HG03139 (cell line): Measurements from ENCODE around the gene CACNA2D1.

Experiments used
- ATAC-seq: cut with Tn5 transposase; IDR thresholded peaks from one replicate; pipeline ENCODE4 v1.9.1; 2021; ENCODE audit not compliant: unreplicated experiment

CACNA2D1 gene

DNA sequence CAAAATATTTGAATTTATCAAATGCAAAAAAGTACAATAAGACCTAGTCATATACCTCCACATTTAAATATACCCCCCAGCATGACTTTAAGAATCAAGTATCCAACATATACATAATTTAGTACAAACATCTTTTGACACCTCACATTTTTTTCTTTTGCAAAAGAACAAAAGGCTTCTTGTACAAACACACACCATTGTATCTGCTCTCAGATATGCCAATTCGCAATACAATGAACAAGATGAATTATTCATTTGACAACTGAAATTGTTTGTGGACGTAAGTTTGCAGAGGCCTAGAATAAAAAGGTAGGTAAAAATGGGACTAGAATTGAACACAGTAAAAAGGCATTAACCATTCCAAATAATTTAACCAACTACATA, 154.4 kb downstream of the CACNA2D1 start:
- no peak for ATAC-seq

DNA sequence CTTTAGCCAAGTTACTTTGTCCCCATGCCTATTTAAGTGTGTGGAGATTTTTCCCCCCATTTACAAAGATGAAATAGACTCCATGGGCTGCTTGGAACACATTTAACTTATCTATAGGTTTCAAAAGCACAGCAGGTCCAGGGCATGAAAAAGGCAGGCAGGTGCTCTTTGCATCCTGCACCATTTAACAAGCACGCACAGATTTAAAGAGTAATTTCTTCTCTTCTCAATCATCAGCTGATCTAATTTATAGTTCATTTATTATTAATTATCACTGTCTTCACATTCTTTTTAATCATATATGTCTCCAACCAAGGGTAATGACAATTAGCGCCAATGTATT, 156.8 kb downstream of the CACNA2D1 start:
- ATAC-seq = no peak

DNA sequence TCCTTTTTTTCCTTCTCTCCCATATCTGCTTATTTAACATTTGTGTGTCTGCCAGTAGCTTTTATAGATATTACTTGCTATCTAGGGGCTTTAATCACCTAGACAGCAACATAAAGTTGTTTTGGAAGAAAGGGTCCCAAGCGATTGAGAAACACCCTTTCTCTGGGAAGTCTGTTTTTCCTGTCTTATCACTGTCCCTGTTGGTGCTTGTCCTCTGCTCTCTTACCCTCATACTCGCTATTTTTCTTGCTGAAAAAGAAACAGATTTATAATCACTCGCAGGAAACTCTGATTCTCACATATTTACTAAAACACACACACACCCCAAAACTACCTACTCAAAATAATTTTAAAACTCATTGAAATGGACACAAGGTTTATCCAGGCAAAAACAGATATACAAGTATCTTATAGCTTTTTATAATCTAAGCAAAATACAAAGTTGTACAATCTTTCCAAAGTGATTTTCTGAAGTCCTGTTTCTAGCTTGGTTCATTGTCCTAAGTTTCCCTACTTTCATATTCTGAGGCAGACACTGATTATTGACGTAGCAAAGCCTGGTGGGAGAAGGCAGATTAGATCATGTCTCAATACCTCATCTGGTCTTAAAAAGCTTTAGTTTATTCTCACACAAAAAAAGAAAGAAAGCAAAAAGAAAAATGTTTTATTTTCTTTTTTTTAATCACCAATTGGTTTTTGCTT, 157.3 kb downstream of the CACNA2D1 start:
- no peak for ATAC-seq

DNA sequence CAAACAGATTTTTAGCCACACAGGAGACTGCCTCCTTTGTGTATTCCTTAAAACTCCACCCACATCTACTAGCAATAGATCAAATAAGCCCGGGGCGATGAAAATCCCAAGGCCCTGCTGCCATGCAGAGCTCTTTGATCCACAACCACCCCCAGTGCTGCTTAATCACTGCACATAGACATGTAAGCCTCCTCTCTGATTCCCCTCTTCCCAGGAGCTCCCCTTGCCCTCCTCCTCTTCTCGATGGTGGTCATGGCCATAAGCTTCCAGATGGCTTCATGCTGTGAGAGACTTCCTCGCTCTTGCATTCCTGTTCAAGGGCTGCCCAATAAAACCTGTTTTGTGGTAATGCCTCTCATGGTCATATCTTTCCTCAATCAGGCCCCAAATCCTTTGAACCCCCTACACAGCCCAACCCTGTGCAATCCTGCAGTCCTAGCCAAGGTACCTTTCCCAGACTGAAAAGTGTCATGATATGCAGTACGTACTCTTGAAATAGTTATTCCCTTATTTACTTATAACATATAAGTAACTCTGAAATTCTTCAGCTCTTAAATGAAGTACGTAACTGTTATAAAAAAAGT, 158.5 kb downstream of the CACNA2D1 start:
- no peak for ATAC-seq

DNA sequence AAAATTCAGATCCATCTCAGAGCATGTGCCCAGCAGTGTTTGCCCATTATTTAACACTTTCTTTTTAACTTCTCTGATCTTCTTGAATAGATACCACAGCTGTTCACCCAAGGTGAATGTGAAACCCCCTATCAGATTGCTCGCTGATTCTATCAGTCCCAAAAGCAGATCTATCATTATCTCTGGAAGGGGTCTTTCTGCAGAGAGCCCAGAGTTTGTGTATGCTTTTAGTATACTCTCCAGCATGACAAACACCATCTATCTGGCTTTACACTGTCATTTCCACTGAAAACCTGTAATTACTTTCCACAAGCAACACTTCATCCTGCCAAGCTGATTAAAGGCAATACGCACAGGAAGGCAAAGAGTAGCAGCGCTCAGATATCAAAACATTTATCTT, 168.2 kb downstream of the CACNA2D1 start:
- ATAC-seq = no peak

DNA sequence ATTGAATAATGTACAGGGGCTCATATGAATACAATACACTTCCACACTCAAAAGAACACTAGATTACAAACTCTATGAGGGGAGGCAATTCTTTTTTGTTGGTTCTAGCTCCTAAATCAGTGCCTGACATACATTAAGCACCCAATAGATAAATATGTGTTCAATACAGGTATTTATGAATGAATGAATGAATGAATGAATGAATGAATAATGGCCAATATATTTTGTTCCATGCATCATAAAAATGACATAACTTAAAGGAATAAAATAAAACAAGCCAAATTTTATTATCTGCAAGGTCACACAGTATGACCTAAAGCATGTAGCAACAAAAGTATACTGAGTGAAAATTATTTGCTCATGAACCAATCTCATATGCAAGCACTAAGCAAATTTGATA, 168.9 kb downstream of the CACNA2D1 start:
- no peak for ATAC-seq

DNA sequence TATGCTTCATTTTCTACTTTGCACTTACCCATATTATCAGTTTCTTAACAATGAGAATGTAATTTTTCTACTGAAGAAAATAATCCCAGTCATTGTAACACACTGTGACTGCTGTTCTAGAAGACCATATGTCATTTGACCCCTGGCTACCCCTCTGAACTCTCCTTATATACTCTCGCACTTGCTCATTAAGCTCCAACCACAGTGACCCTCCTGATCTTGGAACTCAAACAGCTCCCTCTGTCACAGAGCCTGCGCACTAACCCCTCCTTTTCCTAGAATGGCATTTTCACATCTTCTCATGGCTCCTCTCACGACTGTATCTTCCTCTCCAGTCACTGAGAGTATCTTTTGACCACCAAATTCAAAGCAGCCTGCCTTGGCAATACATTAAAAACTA, 169.7 kb downstream of the CACNA2D1 start:
- no peak for ATAC-seq

DNA sequence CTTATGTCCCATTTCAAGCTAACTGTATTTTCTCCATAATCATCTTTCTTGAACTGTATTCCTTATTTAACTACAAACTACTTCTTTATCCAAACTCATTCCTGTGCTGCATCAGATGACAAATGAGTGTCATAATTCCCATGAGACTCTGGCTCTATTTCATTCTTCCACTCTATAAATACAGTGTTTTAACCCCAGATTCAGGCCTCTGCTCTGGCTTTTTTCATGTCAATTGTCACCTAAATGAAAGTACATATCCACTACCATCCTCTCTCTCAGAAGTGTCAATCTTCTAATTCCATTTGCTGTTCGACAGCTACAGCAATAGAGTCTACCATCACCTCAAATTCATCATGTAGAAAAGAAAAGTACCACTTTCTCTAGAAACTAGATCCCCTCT, 172.7 kb downstream of the CACNA2D1 start:
- no peak for ATAC-seq

DNA sequence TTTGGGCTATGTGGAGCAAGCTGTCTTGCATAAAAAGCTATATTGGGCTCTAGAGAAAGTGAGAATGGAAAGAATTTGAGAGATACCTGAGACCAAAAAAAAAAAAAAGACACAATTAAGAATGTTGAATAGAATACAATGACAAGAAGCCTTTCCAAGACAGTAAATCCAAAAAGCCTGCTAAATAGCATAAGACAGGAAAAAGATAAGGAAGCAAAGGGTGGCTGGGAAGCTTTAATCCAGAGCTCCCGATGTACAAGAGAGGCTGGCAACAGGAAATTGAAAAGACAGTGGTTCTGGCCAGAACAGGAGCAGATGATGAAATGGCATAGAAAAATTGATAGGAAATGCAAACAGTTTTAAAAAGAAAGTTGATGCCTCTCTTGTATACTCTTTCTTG, 174.9 kb downstream of the CACNA2D1 start:
- no peak for ATAC-seq

DNA sequence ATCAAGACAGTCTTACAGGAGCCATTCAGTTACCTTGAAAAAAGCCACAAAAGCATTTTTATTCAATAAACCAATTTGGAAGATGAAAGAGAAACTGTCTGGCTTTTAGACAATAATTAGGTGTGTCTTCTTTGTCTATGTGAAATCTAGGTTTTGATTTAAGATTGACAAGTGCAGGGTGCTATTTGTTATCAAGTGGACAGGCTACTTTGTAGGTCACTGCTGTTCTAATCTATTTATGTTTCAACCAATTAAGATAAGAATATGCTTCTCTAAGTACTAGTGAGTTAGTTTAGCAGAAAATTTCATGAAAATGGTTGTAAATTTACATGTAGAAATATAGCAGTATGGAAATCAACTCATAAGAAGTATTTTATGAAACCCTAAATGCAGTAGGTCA, 177.5 kb downstream of the CACNA2D1 start:
- no peak for ATAC-seq

DNA sequence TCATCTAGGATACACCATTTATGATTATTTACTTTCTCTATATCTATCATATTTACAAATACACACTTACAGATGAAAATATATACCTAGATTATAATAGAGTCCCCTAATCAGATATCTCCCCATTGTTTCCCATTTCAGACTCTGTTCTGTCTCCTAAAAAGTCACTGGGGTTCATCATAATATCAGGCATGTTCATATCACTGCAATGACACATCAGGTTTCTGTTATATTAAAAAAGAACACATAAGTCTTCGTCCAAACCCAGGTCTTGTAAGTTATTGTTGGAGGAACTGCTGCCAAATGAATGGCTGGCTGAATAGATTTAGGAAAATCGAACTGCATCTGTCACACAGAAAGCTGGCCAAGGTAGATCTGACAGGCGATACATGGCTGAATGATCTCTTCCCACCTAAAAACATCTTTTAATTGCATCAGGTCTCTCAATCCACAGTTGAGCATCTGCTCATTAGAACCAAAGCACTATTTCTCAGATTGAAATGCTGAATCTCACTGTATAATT, 178.7 kb downstream of the CACNA2D1 start:
- ATAC-seq = no peak

DNA sequence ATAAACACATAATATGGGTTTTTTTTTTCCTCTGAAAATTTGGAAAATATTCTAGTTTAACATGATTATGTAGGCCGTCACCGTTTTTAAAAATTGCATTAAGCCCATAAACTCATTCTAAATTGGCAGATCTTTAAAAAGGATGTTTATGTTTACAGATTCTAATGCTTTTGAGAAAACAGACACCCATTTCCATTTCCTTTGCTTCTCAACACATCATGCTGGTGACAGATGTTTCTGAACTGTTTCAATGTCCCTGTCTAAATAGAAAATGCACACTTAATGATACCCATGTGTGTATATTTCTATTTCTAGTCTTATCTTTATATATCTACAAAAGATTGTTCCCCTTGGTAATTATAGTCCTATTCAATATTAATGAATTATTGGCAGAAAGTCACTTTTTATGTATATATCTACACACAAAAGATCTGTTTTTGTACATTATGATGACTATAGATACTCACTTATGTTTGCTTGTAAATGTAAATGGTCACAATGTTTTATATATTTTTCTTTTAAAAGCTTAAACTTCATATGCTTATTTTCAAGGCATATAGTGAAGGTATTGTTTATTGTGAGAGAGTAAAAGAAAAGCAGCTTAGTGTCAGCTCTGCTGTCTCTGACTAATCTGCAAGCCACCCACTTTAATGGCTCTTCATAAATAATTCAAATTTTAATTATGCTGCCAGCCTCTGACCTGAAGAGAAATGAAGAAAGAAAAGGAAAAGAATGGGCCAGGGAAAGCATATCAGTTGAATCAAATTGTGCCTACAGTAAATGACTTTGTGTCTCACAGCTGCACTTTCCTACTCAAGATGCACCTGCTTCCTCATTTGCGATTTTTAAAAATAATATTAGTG, 179.4 kb downstream of the CACNA2D1 start:
- ATAC-seq = no peak

DNA sequence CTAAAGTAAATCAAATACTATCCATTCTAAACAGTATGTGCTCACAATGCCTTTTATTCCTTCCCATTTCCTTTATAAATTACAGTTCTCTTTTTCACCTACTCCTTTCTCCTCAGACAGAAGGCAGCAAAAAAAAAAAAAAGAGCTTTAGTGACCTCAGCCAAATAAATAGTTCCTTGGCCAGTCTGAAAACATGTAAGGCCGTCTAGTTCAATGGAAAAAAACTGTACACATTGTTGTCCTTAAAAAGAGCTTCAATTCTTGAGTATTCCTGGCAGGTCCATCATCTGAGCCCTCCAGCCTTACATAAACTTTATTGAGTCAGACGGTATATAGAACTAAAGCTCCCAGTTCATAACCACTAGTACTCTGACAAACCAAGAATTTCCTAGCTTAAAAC, 185.4 kb downstream of the CACNA2D1 start:
- no peak for ATAC-seq

DNA sequence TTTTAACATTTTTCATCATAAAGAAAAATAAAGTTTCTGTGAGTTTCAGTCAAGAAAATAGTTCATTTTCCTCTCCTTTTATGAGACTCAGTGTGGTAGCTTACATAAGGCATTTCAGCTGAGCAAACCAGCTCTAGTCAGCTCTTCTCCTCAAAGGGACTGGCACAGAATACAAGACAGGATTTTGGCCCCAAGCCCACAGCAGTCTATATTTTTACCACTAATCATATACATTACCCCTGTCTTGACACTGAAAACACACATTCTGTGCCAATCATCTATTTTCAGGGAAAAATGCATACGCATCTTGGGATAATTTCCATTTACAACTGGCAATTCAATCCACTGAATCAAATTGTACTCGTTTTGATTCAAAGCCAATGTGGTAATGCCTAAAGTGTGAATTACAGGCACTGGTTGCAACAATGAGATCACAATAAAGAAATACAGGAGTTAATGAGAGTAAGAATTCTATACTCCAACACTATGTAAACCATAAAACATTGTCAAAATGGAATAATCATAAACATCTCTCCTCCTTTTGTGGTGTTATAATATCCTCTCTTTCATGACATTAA, 186.4 kb downstream of the CACNA2D1 start:
- no peak for ATAC-seq

DNA sequence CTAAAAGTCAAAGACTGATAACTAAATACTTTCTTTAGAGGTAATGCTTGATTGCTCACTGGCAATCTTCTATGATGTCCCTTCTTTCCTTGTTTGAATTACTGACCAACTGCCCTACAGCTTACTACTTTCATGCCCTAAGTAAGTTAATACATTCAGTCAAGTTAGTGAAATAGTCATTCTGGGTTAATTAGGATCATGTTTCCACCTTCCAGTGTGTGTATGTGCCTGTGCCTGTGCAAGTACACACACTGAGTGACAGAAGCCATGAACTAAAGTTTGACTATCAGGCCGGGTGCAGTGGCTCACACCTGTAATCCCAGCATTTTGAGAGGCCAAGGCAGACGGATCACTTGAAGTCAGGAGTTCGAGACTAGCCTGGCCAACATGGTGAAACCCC, 187.9 kb downstream of the CACNA2D1 start:
- ATAC-seq = no peak

DNA sequence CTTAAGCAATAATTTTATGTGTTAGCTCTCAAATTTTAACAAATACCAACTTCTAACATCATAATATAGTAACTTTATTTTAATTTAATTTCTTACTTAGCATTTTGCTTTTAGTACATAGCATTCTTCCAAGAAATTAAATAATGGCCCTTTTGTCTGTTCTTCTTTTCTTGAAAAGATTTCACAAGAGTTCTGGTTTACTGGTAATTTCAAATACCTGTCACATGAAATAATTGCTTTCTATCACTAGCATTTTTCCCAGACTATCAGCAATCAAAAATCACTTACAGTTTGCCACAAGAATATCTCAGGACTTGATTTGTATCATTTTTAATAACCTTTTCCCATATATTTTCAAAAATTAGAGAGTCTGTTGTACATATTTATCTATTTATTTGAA, 193.0 kb downstream of the CACNA2D1 start:
- no peak for ATAC-seq

DNA sequence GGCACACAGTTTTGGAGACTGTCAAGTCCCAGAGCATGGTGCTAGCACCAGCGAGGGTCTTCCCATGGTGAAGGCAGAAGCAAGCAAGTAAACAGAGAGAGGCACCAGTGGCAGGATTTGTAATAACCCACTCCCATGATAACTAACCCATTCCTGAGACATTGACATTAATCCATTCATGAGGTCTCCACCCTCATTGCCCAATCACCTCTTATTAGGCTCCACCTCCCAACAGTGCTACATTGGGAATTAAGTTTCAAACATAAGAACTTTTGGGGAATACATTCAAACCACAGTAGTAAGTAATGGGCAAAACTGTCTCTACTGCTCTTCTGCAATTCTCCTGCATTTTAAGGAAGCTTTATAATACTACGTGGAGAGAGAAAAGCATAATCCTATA, 193.6 kb downstream of the CACNA2D1 start:
- no peak for ATAC-seq

DNA sequence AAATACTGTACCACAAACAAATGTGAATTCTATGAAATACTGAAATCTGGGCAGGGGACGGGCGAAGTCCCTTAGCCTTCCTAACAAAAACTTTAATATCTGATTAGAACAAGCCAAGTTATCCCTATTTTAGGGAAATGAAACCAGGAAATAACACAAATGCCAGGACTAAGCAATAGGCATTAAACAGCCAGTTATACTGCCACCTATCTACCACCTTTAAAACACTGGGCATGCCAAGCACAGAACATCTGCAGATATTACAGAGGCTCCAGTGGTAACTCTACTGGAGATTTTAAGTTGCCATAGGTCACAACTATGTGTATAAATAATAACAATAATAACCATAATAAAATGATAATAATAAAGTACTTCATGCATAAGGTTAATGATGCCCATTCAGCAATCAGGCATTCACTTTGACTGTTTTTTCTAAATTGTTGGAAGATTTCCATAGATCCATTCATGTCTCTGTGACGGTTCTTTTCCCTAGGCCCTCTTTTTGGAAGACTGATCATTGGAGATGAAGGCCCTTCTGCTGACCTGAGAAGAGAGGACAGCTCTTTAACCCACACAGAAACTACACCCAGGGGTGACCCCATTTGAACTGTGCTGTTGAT, 195.7 kb downstream of the CACNA2D1 start:
- ATAC-seq = no peak

DNA sequence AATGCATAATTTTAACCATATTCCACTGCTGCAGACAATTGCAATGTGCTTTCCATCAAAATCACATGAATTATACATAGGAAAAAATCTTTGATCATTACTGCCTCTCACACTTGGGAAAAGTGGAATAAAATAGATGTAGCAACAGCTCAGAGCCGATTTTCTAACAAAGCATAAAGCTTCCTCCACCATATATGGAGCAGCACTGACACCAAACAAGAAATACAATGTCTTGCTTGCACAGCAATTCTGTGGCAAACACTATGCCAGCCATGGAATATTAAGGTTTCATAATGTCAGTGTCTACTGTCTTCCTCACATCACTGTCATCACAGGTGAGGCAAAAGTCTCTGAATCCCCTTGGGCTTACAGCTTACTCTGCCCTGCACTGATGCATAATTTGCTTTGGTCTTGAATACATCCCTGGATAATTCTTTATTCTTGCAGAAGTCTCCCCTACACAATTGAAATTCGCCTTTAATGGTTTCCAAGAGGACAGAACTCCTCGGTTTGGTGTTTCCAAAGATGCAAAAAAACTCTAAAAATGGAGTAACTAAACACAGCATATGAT, 198.5 kb downstream of the CACNA2D1 start:
- no peak for ATAC-seq

DNA sequence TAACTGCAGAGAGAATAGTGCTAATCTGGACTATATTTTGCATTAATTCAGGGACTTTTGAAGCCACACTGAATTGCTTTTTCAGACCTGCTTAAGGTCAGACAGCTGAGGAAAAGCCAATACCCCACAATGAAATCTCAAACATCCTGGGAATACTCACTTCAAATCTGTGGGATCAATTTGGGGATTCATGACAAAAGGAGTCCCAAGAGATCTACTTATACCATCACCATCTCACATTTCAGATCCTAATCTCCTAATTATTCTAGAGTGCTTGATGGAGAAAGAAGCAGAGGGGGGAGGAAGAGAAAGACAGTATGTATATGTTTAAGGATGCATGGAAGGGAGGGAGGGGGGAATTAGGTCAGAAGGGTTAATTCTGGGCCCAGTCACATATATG, 202.2 kb downstream of the CACNA2D1 start:
- no peak for ATAC-seq

DNA sequence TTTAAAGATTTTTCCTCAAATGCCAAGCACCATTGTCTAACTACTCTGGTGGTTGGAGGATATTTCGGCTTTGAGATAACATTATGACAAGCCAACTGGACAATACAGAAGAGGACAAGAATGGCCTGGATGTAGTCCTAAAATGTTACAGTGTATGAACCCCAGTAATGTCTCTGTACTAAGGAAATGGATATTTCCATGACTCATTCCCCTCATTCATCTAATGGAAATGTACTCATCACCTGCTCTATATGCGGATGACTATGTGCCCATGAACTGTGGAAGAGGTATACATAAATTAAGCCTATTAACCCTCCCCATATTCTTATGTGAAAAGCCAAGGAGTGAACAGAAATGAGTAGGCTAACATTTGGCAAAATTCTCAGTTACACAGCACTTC, 207.9 kb downstream of the CACNA2D1 start:
- no peak for ATAC-seq
